ENCODE measurements around the gene SLC25A19. TPM values are rescaled to one million over a fixed set of nuclear protein-coding genes. Genes with fewer than 3 reads are reported as not detected.

The SLC25A19 gene
- total and polyA plus RNA-seq, 2 of the 8 experiments (the other 6 are each of a cell fraction or from before 2014, with no cell fraction given), result 28.6 to 32.6 TPM

DNA sequence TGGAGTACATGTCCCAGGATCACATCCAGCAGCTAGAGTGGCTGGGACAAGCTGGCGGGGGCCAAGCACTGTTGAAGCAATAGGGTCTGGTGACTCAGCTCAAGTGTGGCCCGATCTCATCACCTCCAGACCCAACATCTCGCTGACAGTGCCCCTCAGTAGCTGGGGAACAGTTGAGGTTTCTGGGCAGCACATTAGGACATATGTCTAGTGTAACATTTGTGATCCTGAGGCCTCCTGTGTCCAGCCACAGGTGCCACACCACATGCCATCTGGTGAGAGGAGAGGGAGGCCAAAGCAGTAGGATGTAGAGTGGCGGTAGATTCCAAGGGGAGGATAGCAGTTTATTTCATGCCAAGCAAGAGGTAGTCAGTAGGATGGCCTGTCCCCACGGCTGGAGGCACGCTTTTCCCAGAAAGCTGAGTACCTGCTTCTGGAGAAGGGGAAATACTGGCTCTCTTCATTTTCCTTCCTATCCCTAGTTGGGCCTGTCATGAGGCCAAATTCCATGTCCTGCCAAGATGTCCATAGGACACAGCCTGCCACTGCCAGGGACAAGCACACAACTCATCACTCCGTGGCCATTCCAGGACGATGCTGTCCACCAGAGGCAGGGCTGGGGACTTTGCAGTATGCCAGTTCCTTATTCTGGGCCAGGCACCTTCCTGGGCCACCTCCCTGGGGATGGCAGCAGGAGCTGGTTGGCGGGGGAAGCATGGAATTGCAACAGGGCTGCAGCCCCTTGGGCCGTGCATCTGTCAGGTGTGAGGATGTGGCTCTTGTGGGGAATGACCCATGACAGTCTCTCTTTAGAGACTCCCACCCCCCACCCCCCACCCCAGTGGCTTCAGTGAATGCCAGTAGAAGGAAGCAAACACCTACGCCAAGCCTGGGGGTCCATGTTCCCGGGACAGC is 51.9 kb downstream of the SLC25A19 start:
- no peak for DNase-seq (ENCODE audit: low read depth in 1 of 2, low spot score in 2 of 2)
- POLR2A ChIA-PET (ENCODE audit: partially characterized antibody), result interaction anchor here (1.0 to 3.1 kb wide), 6 partner anchors 9 to 264 kb away, joined by 3 to 17 read pairs (median 4); no protein-coding TSS in a partner anchor
- H3K27me3 ChIP-seq (replicated peaks in 1 of 4; ENCODE audit: control insufficient read depth in 3 of 4, extremely low read depth in 1 of 4, insufficient read depth in 3 of 4, low read length in 3 of 4), result no peaks in the 10 kb centered on the region
- no peak overlapping the region for H2BK12ac ChIP-seq (ENCODE audit: low read depth, low read length)
- no peak overlapping the region for H4K5ac ChIP-seq (ENCODE audit: insufficient read length, low read depth, low read length)
- H4K20me1 ChIP-seq (replicated peaks in 1 of 2; ENCODE audit: control insufficient read depth in 1 of 2, insufficient read depth in 2 of 2, low read length in 2 of 2), result peaks cover 14 to 26% of the 10 kb centered on the region in 2 experiments
- H2AFZ ChIP-seq (ENCODE audit: low read length), result no peak overlapping the region
- no peak overlapping the region for H3K56ac ChIP-seq (replicated peaks; ENCODE audit: insufficient read length, low read depth, low read length)
- no peak overlapping the region for H2AK5ac ChIP-seq (ENCODE audit: low read depth, low read length)
- H3K79me1 ChIP-seq (ENCODE audit: low read depth, low read length), result no peaks in the 10 kb centered on the region
- no peak overlapping the region for H3K18ac ChIP-seq (ENCODE audit: extremely low read depth, low read length)
- no peak overlapping the region for H3K4me3 ChIP-seq (ENCODE audit: extremely low read depth in 1 of 4, insufficient read depth in 2 of 4, low read depth in 3 of 4, low read length in 4 of 4)
- no peak overlapping the region for H3K4ac ChIP-seq (replicated peaks; ENCODE audit: insufficient read length, low read depth, low read length)
- 93% methylated on average over 12 of the region's 12 CpGs; no CpG with 5 or more reads in 1 of the 2 experiments for WGBS, 2 experiments (ENCODE audit: extremely low coverage in 1 of 2, insufficient coverage in 1 of 2, insufficient read length in 1 of 2, insufficient replicate concordance in 2 of 2, low coverage in 1 of 2, low lambda C conversion rate in 2 of 2, missing lambda C conversion rate in 1 of 2)
- no peak overlapping the region; the same call in 1 of the 2 replicates for H2BK5ac ChIP-seq (ENCODE audit: low read depth, low read length)
- no peak overlapping the region for H2BK20ac ChIP-seq (ENCODE audit: low read length)
- H3K14ac ChIP-seq (ENCODE audit: insufficient read length), result no peak overlapping the region
- CTCF ChIA-PET (ENCODE audit: partially characterized antibody), result interaction anchor here (0.6 to 16.5 kb wide), 15 partner anchors 8 to 517 kb away, joined by 3 to 369 read pairs (median 7); partner anchors contain the start of genes GGA3, MIF4GD, MRPS7 and NUP85
- H3K36me3 ChIP-seq (ENCODE audit: control insufficient read depth in 2 of 4, insufficient read depth in 4 of 4, low read length in 3 of 4), result peaks cover 29 to 67% (median 61%) of the 10 kb centered on the region in 4 experiments
- H3K9ac ChIP-seq (replicated peaks in 1 of 4; ENCODE audit: extremely low read depth in 1 of 4, low read depth in 3 of 4, low read length in 3 of 4), result no peak overlapping the region
- no peak overlapping the region for H3K23ac ChIP-seq (ENCODE audit: insufficient read length)
- no peak overlapping the region for H3K27ac ChIP-seq (ENCODE audit: low read depth, low read length)
- no peaks in the 10 kb centered on the region for H3K23me2 ChIP-seq (ENCODE audit: low read depth, low read length)
- no peak overlapping the region for H3K4me2 ChIP-seq (ENCODE audit: insufficient read depth in 1 of 2, low read depth in 2 of 2, low read length in 2 of 2)
- peak overlapping the region; percentile 71; the same call in 1 of the 2 replicates for H4K8ac ChIP-seq (ENCODE audit: extremely low read depth, insufficient read depth, low read length)
- no peak overlapping the region for H2BK120ac ChIP-seq (replicated peaks; ENCODE audit: low read depth, low read length)
- no peak overlapping the region for H2BK15ac ChIP-seq (ENCODE audit: low read length)
- no peaks in the 10 kb centered on the region for H3K9me3 ChIP-seq (ENCODE audit: insufficient read depth in 2 of 2, low read depth in 1 of 2, low read length in 1 of 2)
- no peaks in the 10 kb centered on the region for H3K79me2 ChIP-seq (ENCODE audit: control insufficient read depth in 1 of 2, insufficient read depth in 2 of 2, low read length in 2 of 2)
- H4K91ac ChIP-seq (replicated peaks; ENCODE audit: insufficient read length, low read length), result no peak overlapping the region
- FAIRE-seq, result no peak
- H3K4me1 ChIP-seq (replicated peaks in 1 of 4; ENCODE audit: control insufficient read depth in 3 of 4, insufficient read depth in 4 of 4, low read length in 3 of 4), result peaks cover 0 to 4% (median 0%) of the 10 kb centered on the region in 4 experiments; a peak in 3 of 7 replicates
- TF ChIP-seq NRF1 (IDR thresholded peaks at IDR 0.05; ENCODE audit: low read depth, low read length) (no peak), SP1 (IDR thresholded peaks at IDR 0.05; ENCODE audit: low read depth, low read length) (no peak), TEAD4 (IDR thresholded peaks at IDR 0.05; ENCODE audit: low read depth, low read length) (no peak), POLR2A (IDR thresholded peaks at IDR 0.05; ENCODE audit: control extremely low read depth in 1 of 2, low read depth in 2 of 2, low read length in 2 of 2) (peak in 1 of 2 experiments; percentile 58; a peak in 1 of 3 replicates), CEBPB (IDR thresholded peaks at IDR 0.05; ENCODE audit: low read depth, low read length) (no peak), KDM4A (IDR thresholded peaks at IDR 0.05; ENCODE audit: low read depth, low read length, severe bottlenecking) (no peak)
